B cell (primary cell): Measurements from ENCODE around the gene KNTC1. TPM values are rescaled to one million over a fixed set of nuclear protein-coding genes. Genes with fewer than 3 reads are reported as not detected.

Experiments used
- ATAC-seq: fragments of 200-7000 bp; cut with Tn5 transposase; one replicate; pipeline ENCODE4 v1.10.0; 2021; ENCODE audit warnings: low read depth, mild to moderate bottlenecking, moderate number of reproducible peaks, moderate library complexity
- CTCF ChIA-PET: fragments of 350-600 bp; sonication (Branson Sonifier 250); formaldehyde crosslinking; loops from one replicate; lab custom pipeline; 2021; ENCODE audit warnings: antibody characterized with exemption, inconsistent platforms; lab: Charles Lee
- POLR2A ChIA-PET: fragments of 350-600 bp; sonication (Branson Sonifier 250); formaldehyde crosslinking; loops from one replicate; lab custom pipeline; 2021; ENCODE audit warnings: antibody characterized with exemption; lab: Charles Lee
- DNase-seq: peaks from one replicate; pipeline ENCODE4 v3.0.0; 2013
- H2AFZ ChIP-seq: 2 replicates; pipeline ENCODE4 v1.6.1; 2012; ENCODE audit warnings: mild to moderate bottlenecking, low read depth, low read length; ENCODE audit not compliant: insufficient read depth, poor library complexity, severe bottlenecking
- H3K27ac ChIP-seq, 2 donors: 1 replicate in 1 of 2; 2 replicates in 1 of 2; pipeline ENCODE4 v1.5.1; 2012 to 2013; ENCODE audit warnings: low read length in 2 of 2, mild to moderate bottlenecking in 2 of 2, moderate library complexity in 1 of 2
- H3K27me3 ChIP-seq, 4 experiments: fragments of 200-600 bp in 1 of 4; sonication (generic) in 1 of 4; replicated peaks in 1 of 4; 1 replicate in 2 of 4; 2 replicates in 2 of 4; pipeline versions ENCODE4 v1.6.1 to v1.7.0; 2013 to 2016; ENCODE audit warnings: low read length in 3 of 4, mild to moderate bottlenecking in 2 of 4, mixed read lengths in 1 of 4, moderate library complexity in 1 of 4; ENCODE audit not compliant: insufficient read depth in 4 of 4, control insufficient read depth in 3 of 4; ENCODE audit errors: control extremely low read depth in 1 of 4
- H3K36me3 ChIP-seq, 2 experiments: replicated peaks in 1 of 2; 1 replicate in 1 of 2; 2 replicates in 1 of 2; pipeline versions ENCODE4 v1.6.1 to v1.7.1; 2013; ENCODE audit warnings: low read length in 1 of 2; ENCODE audit not compliant: insufficient read depth in 2 of 2, control insufficient read depth in 1 of 2; ENCODE audit errors: control extremely low read depth in 1 of 2, extremely low read depth in 1 of 2
- H3K4me1 ChIP-seq, 2 donors: fragments of 200-600 bp in 1 of 2; sonication (generic) in 1 of 2; 1 replicate in 1 of 2; 2 replicates in 1 of 2; pipeline versions ENCODE4 v1.5.1 to v1.6.1; 2013 to 2017; ENCODE audit warnings: low read length in 2 of 2; ENCODE audit not compliant: control insufficient read depth in 2 of 2, insufficient read depth in 2 of 2
- H3K4me2 ChIP-seq: replicated peaks from 2 replicates; pipeline ENCODE3; 2012; ENCODE audit warnings: mild to moderate bottlenecking, low read depth, low read length; ENCODE audit not compliant: poor library complexity, severe bottlenecking
- H3K4me3 ChIP-seq, 5 experiments: fragments of 200-600 bp in 1 of 5; sonication (generic) in 1 of 5; 1 replicate in 3 of 5; 2 replicates in 2 of 5; pipeline versions ENCODE4 v1.5.1 to v1.7.0; 2011 to 2016; ENCODE audit warnings: low read length in 4 of 5, mild to moderate bottlenecking in 4 of 5, low read depth in 2 of 5, control low read depth in 1 of 5, moderate library complexity in 1 of 5; ENCODE audit not compliant: insufficient read depth in 1 of 5; ENCODE audit errors: control extremely low read depth in 1 of 5, extremely low read depth in 1 of 5
- H3K79me2 ChIP-seq: fragments of 200-600 bp; sonication (generic); one replicate; pipeline ENCODE4 v1.6.0; 2016; ENCODE audit warnings: low read length; ENCODE audit not compliant: control insufficient read depth, insufficient read depth
- H3K9ac ChIP-seq: fragments of 200-600 bp; sonication (generic); 2 replicates; pipeline ENCODE4 v1.6.1; 2017; ENCODE audit warnings: mild to moderate bottlenecking, low read length, moderate library complexity
- H3K9me3 ChIP-seq, 3 donors: one replicate each; pipeline versions ENCODE4 v1.6.1 to v1.7.1; 2013; ENCODE audit warnings: low read length in 2 of 3; ENCODE audit not compliant: control insufficient read depth in 2 of 3, insufficient read depth in 1 of 3; ENCODE audit errors: control extremely low read depth in 1 of 3
- H4K20me1 ChIP-seq: 2 replicates; pipeline ENCODE4 v1.6.0; 2012; ENCODE audit warnings: mild to moderate bottlenecking, low read length; ENCODE audit not compliant: insufficient read depth, control insufficient read depth, poor library complexity, severe bottlenecking
- H3K27ac Mint-ChIP-seq: one replicate; pipeline ENCODE4 v1.8.0; 2021; ENCODE audit warnings: mixed read lengths
- H3K27me3 Mint-ChIP-seq: one replicate; pipeline ENCODE4 v1.8.0; 2021; ENCODE audit warnings: mixed read lengths
- H3K4me1 Mint-ChIP-seq: one replicate; pipeline ENCODE4 v1.8.0; 2021; ENCODE audit warnings: mixed read lengths
- H3K4me3 Mint-ChIP-seq: one replicate; pipeline ENCODE4 v1.8.0; 2021; ENCODE audit warnings: mixed read lengths
- H3K9me3 Mint-ChIP-seq: one replicate; pipeline ENCODE4 v1.8.0; 2022; ENCODE audit warnings: mixed read lengths; ENCODE audit not compliant: insufficient read depth
- CTCF ChIP-seq: fragments of 200-600 bp; IDR thresholded peaks from one replicate; pipeline ENCODE4 v1.8.0; 2022; ENCODE audit warnings: antibody characterized with exemption, mild to moderate bottlenecking
- EZH2 ChIP-seq: IDR thresholded peaks from 2 replicates; pipeline ENCODE4 v1.6.1; 2012; ENCODE audit warnings: borderline replicate concordance, low read depth, mild to moderate bottlenecking, moderate library complexity, low read length; ENCODE audit not compliant: insufficient read depth, poor library complexity, severe bottlenecking
- WGBS: methylation state at CpG from one replicate; pipeline ENCODE4 v1.1.5; 2013; ENCODE audit warnings: missing lambda C conversion rate; ENCODE audit not compliant: insufficient coverage; 5-methylcytosine and 5-hydroxymethylcytosine counted together
- intact Hi-C: fragments of 100-400 bp; cut with micrococcal nuclease; formaldehyde crosslinking; loops from one replicate; pipeline ENCODE4 v1.10.0; 2022
- polyA plus RNA-seq: library from polyadenylated mRNA; depleted of rRNA; stranded (reverse); fragments of >200 nt; gene quantifications from 2 replicates; pipeline ENCODE4 v1.2.3, GENCODE V29; 2012
- total RNA-seq, 2 donors: library from RNA; stranded (reverse); fragments of 120-200 nt in 1 of 2; gene quantifications; 1 replicate in 1 of 2; 2 replicates in 1 of 2; pipeline versions ENCODE4 v1.2.3 to v1.2.4, GENCODE V29; 2013 to 2022

Gene KNTC1
- total and polyA plus RNA-seq, 2 donors (not counting 1 experiment from before 2014, with no cell fraction given), result 27.1 to 52.4 TPM

GRCh38 chr12:122537021-122537420, 10.0 kb downstream of the KNTC1 start:
- H3K4me3 ChIP-seq, result no peak overlapping the region
- H3K79me2 ChIP-seq, result peaks cover 43% of the 10 kb centered on the region
- H3K36me3 ChIP-seq, result peaks cover 0 to 24% of the 10 kb centered on the region in 2 experiments
- POLR2A ChIA-PET, result interaction anchor here (0.7 kb wide), 1 partner anchor 39 kb away, joined by 5 read pairs; no protein-coding TSS in a partner anchor
- Mint-ChIP-seq H3K4me1 (peaks cover 1% of the 10 kb centered on the region), H3K4me3 (no peak overlapping the region), H3K9me3 (no peaks in the 10 kb centered on the region), H3K27ac (no peak overlapping the region), H3K27me3 (no peaks in the 10 kb centered on the region)
- H3K27ac ChIP-seq, result no peak overlapping the region
- H2AFZ ChIP-seq, result no peak overlapping the region
- no peaks in the 10 kb centered on the region for H3K27me3 ChIP-seq
- TF ChIP-seq CTCF, result no peak
- TF ChIP-seq EZH2, result no peak
- H3K9ac ChIP-seq, result no peak overlapping the region
- H3K4me2 ChIP-seq, result no peak overlapping the region
- CTCF ChIA-PET, result no interaction called here
- H4K20me1 ChIP-seq, result no peaks in the 10 kb centered on the region
- intact Hi-C loops, result no loop called here
- H3K4me1 ChIP-seq, result no peaks in the 10 kb centered on the region
- no peaks in the 10 kb centered on the region for H3K9me3 ChIP-seq
- no peak for ATAC-seq
- 95% methylated on average over 2 of the region's 4 CpGs for WGBS
- no peak for DNase-seq

- POLR2A ChIA-PET, result interaction anchor here (1.0 kb wide), 1 partner anchor 12 kb away, joined by 3 read pairs; the partner anchor contains the start of gene RSRC2
- Mint-ChIP-seq H3K4me3 (no peak overlapping the region), H3K4me1 (peaks cover 1% of the 10 kb centered on the region), H3K27me3 (no peaks in the 10 kb centered on the region), H3K27ac (no peak overlapping the region), H3K9me3 (no peaks in the 10 kb centered on the region)
- Histone ChIP-seq H3K79me2 (peaks cover 30% of the 10 kb centered on the region), H3K9ac (no peak overlapping the region), H3K4me1 (no peaks in the 10 kb centered on the region), H3K4me3 (no peak overlapping the region), H3K9me3 (no peaks in the 10 kb centered on the region), H3K27me3 (no peaks in the 10 kb centered on the region), H3K4me2 (no peak overlapping the region), H3K27ac (no peak overlapping the region), H4K20me1 (no peaks in the 10 kb centered on the region), H3K36me3 (peaks cover 0 to 27% of the 10 kb centered on the region in 2 experiments), H2AFZ (no peak overlapping the region)
- TF ChIP-seq CTCF (no peak), EZH2 (no peak)
- ATAC-seq (no peak), DNase-seq (no peak)
- intact Hi-C loops, result no loop called here
- 100% methylated on average over 3 of the region's 5 CpGs for WGBS
- CTCF ChIA-PET, result interaction anchor here (1.4 kb wide), 1 partner anchor 19 kb away, joined by 3 read pairs; no protein-coding TSS in a partner anchor
These were observed 11.4 kb downstream of the KNTC1 start for GRCh38 chr12:122538496-122538895.
